Mucosa of descending colon (tissue), 3 donors: Measurements from ENCODE around the gene RIOK1. TPM values are rescaled to one million over a fixed set of nuclear protein-coding genes. Genes with fewer than 3 reads are reported as not detected.

Experiments used
- ATAC-seq: fragments of 200-7000 bp; cut with Tn5 transposase; one replicate; pipeline ENCODE4 v1.9.1; 2020; ENCODE audit warnings: mild to moderate bottlenecking, moderate library complexity
- DNase-seq, 3 donors: peaks; one replicate each; pipeline ENCODE4 v3.0.0-alpha.2; 2020
- H3K36me3 ChIP-seq: fragments of 200-600 bp; one replicate; pipeline ENCODE4 v1.8.0; 2021; ENCODE audit warnings: low read depth, mild to moderate bottlenecking
- H3K4me1 ChIP-seq: fragments of 200-600 bp; one replicate; pipeline ENCODE4 v1.8.0; 2021; ENCODE audit warnings: low read depth, mild to moderate bottlenecking
- H3K4me3 ChIP-seq: fragments of 200-600 bp; one replicate; pipeline ENCODE4 v1.8.0; 2021; ENCODE audit warnings: mild to moderate bottlenecking
- H3K9me3 ChIP-seq: fragments of 200-600 bp; one replicate; pipeline ENCODE4 v1.8.0; 2021; ENCODE audit warnings: mild to moderate bottlenecking
- CTCF ChIP-seq: fragments of 200-600 bp; IDR thresholded peaks from one replicate; pipeline ENCODE4 v1.8.0; 2022; ENCODE audit warnings: antibody characterized with exemption, mild to moderate bottlenecking
- intact Hi-C, 2 donors: fragments of 100-400 bp; cut with DNase I in 1 of 2; cut with micrococcal nuclease in 1 of 2; formaldehyde crosslinking; loops; one replicate each; pipeline versions ENCODE4 v1.11.0 to v1.11.1; 2022; cut with DNase I, micrococcal nuclease
- total RNA-seq, 3 donors: library from RNA; stranded (reverse); fragmentation: NEBNext Ultra II Directional in 2 of 3; extraction: Animal tissue kit (Norgen Biotek cat#: 25700) in 2 of 3; gene quantifications; one replicate each; pipeline versions ENCODE4 v1.2.1 to v1.2.4, GENCODE V29; 2021 to 2023
- donor health status: DM: no; HTN: no; CAD: no; lungs with moderate emphysema.
- donor health status: DM: no; HTN: no; CAD: no.
- donor health status: DM: no; HTN: yes; CAD: no.

RIOK1 gene
- total RNA-seq, 3 donors from 2014 or later: 12.1 to 19.8 (median 15.0) TPM

- no peak overlapping the region for H3K4me3 ChIP-seq
- peaks cover 8% of the 10 kb centered on the region for H3K36me3 ChIP-seq
- H3K4me1 ChIP-seq: no peaks in the 10 kb centered on the region
- intact Hi-C loops: loop anchor here in 1 of 2 donors (10.0 kb wide), 1 partner anchor 190 kb away; the partner anchor contains the start of gene SNRNP48
- ATAC-seq (no peak), DNase-seq (no peak)
- TF ChIP-seq CTCF: no peak
- H3K9me3 ChIP-seq: no peaks in the 10 kb centered on the region
Measured at GRCh38 chr6:7404546-7404945, 14.9 kb downstream of the RIOK1 start.

- ATAC-seq (no peak), DNase-seq (no peak)
- Histone ChIP-seq H3K4me1 (no peaks in the 10 kb centered on the region), H3K4me3 (no peak overlapping the region), H3K9me3 (no peaks in the 10 kb centered on the region), H3K36me3 (peaks cover 8% of the 10 kb centered on the region)
- intact Hi-C loops: loop anchor here in 1 of 2 donors (10.0 kb wide), 1 partner anchor 188 kb away; the partner anchor contains the start of gene SNRNP48
- no peak for TF ChIP-seq CTCF
Measured at GRCh38 chr6:7406743-7407142, 17.1 kb downstream of the RIOK1 start.

- H3K4me1 ChIP-seq: peaks cover 9% of the 10 kb centered on the region
- no peak overlapping the region for H3K4me3 ChIP-seq
- ATAC-seq: peak; percentile 74
- intact Hi-C loops: loop anchor here in 1 of 2 donors (10.0 kb wide), 1 partner anchor 185 kb away; the partner anchor contains the start of gene SNRNP48
- TF ChIP-seq CTCF: no peak
- H3K9me3 ChIP-seq: no peaks in the 10 kb centered on the region
- peak in 1 of 3 donors; percentile 22 for DNase-seq
- peaks cover 8% of the 10 kb centered on the region for H3K36me3 ChIP-seq
Measured at GRCh38 chr6:7409740-7410139, 20.1 kb downstream of the RIOK1 start.

- intact Hi-C loops: no loop called here
- ATAC-seq (no peak), DNase-seq (no peak)
- Histone ChIP-seq H3K36me3 (peaks cover 8% of the 10 kb centered on the region), H3K4me1 (peaks cover 9% of the 10 kb centered on the region), H3K9me3 (no peaks in the 10 kb centered on the region), H3K4me3 (no peak overlapping the region)
- no peak for TF ChIP-seq CTCF
Measured at GRCh38 chr6:7410851-7411250, 21.2 kb downstream of the RIOK1 start.

GRCh38 chr6:7411328-7411727 is 21.7 kb downstream of the RIOK1 start:
- no peaks in the 10 kb centered on the region for H3K9me3 ChIP-seq
- peaks cover 9% of the 10 kb centered on the region for H3K4me1 ChIP-seq
- no peak for ATAC-seq
- no peak for DNase-seq
- H3K4me3 ChIP-seq: no peak overlapping the region
- peaks cover 7% of the 10 kb centered on the region for H3K36me3 ChIP-seq
- intact Hi-C loops: no loop called here
- TF ChIP-seq CTCF: no peak
